Measurements from ENCODE around the gene PCDHB13. TPM values are rescaled to one million over a fixed set of nuclear protein-coding genes. Genes with fewer than 3 reads are reported as not detected.
"Not testable (repeated sequence)": the region's sequence is repeated elsewhere in the genome, so short reads cannot be mapped to it uniquely, and the experiment has no call there.

PCDHB13 gene
- total and polyA plus RNA-seq, 2 of the 4 experiments (the other 2 are of a cell fraction), result 0.18 to 0.26 TPM

DNA sequence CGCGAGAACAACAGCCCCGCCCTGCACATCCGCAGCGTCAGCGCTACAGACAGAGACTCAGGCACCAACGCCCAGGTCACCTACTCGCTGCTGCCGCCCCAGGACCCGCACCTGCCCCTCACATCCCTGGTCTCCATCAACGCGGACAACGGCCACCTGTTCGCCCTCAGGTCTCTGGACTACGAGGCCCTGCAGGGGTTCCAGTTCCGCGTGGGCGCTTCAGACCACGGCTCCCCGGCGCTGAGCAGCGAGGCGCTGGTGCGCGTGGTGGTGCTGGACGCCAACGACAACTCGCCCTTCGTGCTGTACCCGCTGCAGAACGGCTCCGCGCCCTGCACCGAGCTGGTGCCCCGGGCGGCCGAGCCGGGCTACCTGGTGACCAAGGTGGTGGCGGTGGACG lies 1.8 kb downstream of the PCDHB13 start:
- H3K23ac ChIP-seq (ENCODE audit: low read depth, low read length); H4K5ac ChIP-seq (ENCODE audit: low read depth, low read length); H4K91ac ChIP-seq (ENCODE audit: insufficient read depth, low read depth, low read length); H4K8ac ChIP-seq (ENCODE audit: low read depth in 2 of 2, low read length in 2 of 2); CTCF ChIA-PET; H3K27ac ChIP-seq (ENCODE audit: insufficient read depth, low read length); H2AK9ac ChIP-seq (replicated peaks; ENCODE audit: low read depth, low read length, poor library complexity); H2BK120ac ChIP-seq (ENCODE audit: low read depth, low read length); H2BK20ac ChIP-seq (ENCODE audit: low read depth, low read length); H3K9ac ChIP-seq (ENCODE audit: low read depth, low read length); H2AK5ac ChIP-seq (ENCODE audit: low read depth, low read length); ATAC-seq (ENCODE audit: low read depth); H3K4me1 ChIP-seq (ENCODE audit: control insufficient read depth, insufficient read depth, low read length); H3K14ac ChIP-seq (replicated peaks; ENCODE audit: low read depth, low read length); dilution Hi-C loops (cut with HindIII; ENCODE audit: low sequenced_read_pairs, unreplicated experiment); H2BK15ac ChIP-seq (ENCODE audit: low read depth, low read length); H2BK5ac ChIP-seq (ENCODE audit: low read depth, low read length, poor library complexity, severe bottlenecking); in situ Hi-C loops (cut with MboI; ENCODE audit: low sequenced_read_pairs); BruUV-seq (replicated peaks); H3K36me3 ChIP-seq (ENCODE audit: control insufficient read depth, insufficient read depth, low read length); DNase-seq; H4K20me1 ChIP-seq (ENCODE audit: insufficient read depth, low read length); H3K4ac ChIP-seq (ENCODE audit: low read depth, low read length); H2AFZ ChIP-seq (replicated peaks; ENCODE audit: low read length, poor library complexity); POLR2A ChIA-PET (ENCODE audit: unreplicated experiment); H3K4me3 ChIP-seq (ENCODE audit: insufficient read depth, low read depth, low read length); intact Hi-C loops (cut with micrococcal nuclease); H3K9me1 ChIP-seq (ENCODE audit: insufficient read depth, low read length); H3K79me1 ChIP-seq (ENCODE audit: low read depth in 1 of 2, low read length in 2 of 2); H3K18ac ChIP-seq (ENCODE audit: low read depth, low read length); H3K27me3 ChIP-seq (ENCODE audit: control insufficient read depth, insufficient read depth, low read length); H3K56ac ChIP-seq (ENCODE audit: extremely low read depth, insufficient read depth, low read length); H3K4me2 ChIP-seq (ENCODE audit: low read depth, low read length): not testable (repeated sequence)
- WGBS, 2 experiments (ENCODE audit: extremely low coverage in 2 of 2, insufficient read length in 1 of 2), result 33% methylated on average over 14 of the region's 40 CpGs; no CpG with 5 or more reads in 1 of the 2 experiments
- H3K9me3 ChIP-seq (ENCODE audit: control insufficient read depth, insufficient read depth, low read length), result peaks cover 20% of the 10 kb centered on the region; the same call in 1 of the 2 replicates

DNA sequence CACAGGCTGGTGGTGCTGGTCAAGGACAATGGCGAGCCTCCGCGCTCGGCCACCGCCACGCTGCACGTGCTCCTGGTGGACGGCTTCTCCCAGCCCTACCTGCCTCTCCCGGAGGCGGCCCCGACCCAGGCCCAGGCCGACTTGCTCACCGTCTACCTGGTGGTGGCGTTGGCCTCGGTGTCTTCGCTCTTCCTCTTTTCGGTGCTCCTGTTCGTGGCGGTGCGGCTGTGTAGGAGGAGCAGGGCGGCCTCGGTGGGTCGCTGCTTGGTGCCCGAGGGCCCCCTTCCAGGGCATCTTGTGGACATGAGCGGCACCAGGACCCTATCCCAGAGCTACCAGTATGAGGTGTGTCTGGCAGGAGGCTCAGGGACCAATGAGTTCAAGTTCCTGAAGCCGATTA lies 2.3 kb downstream of the PCDHB13 start:
- WGBS, 2 experiments (ENCODE audit: extremely low coverage in 2 of 2, insufficient read length in 1 of 2), result no CpG with 5 or more reads among the region's 26 CpGs

More for the DNA sequence above, 2.3 kb downstream of the PCDHB13 start:
- H3K9ac ChIP-seq (ENCODE audit: low read depth, low read length); BruUV-seq (replicated peaks); H3K4me1 ChIP-seq (ENCODE audit: control insufficient read depth, insufficient read depth, low read length); dilution Hi-C loops (cut with HindIII; ENCODE audit: low sequenced_read_pairs, unreplicated experiment); H4K5ac ChIP-seq (ENCODE audit: low read depth, low read length); intact Hi-C loops (cut with micrococcal nuclease); H3K27me3 ChIP-seq (ENCODE audit: control insufficient read depth, insufficient read depth, low read length); H3K18ac ChIP-seq (ENCODE audit: low read depth, low read length); H4K8ac ChIP-seq (ENCODE audit: low read depth in 2 of 2, low read length in 2 of 2); H3K4me2 ChIP-seq (ENCODE audit: low read depth, low read length); POLR2A ChIA-PET (ENCODE audit: unreplicated experiment); H3K79me1 ChIP-seq (ENCODE audit: low read depth in 1 of 2, low read length in 2 of 2); ATAC-seq (ENCODE audit: low read depth); H3K27ac ChIP-seq (ENCODE audit: insufficient read depth, low read length); H2BK20ac ChIP-seq (ENCODE audit: low read depth, low read length); H2AK5ac ChIP-seq (ENCODE audit: low read depth, low read length); in situ Hi-C loops (cut with MboI; ENCODE audit: low sequenced_read_pairs); H3K4ac ChIP-seq (ENCODE audit: low read depth, low read length); H2BK5ac ChIP-seq (ENCODE audit: low read depth, low read length, poor library complexity, severe bottlenecking); H3K36me3 ChIP-seq (ENCODE audit: control insufficient read depth, insufficient read depth, low read length); H3K23ac ChIP-seq (ENCODE audit: low read depth, low read length); H3K56ac ChIP-seq (ENCODE audit: extremely low read depth, insufficient read depth, low read length); H2AK9ac ChIP-seq (replicated peaks; ENCODE audit: low read depth, low read length, poor library complexity); H4K91ac ChIP-seq (ENCODE audit: insufficient read depth, low read depth, low read length); H2AFZ ChIP-seq (replicated peaks; ENCODE audit: low read length, poor library complexity); H3K14ac ChIP-seq (replicated peaks; ENCODE audit: low read depth, low read length); H3K4me3 ChIP-seq (ENCODE audit: insufficient read depth, low read depth, low read length); H2BK15ac ChIP-seq (ENCODE audit: low read depth, low read length); H3K9me1 ChIP-seq (ENCODE audit: insufficient read depth, low read length); CTCF ChIA-PET; H4K20me1 ChIP-seq (ENCODE audit: insufficient read depth, low read length); DNase-seq; H2BK120ac ChIP-seq (ENCODE audit: low read depth, low read length): not testable (repeated sequence)
- peaks cover 18% of the 10 kb centered on the region; the same call in 1 of the 2 replicates for H3K9me3 ChIP-seq (ENCODE audit: control insufficient read depth, insufficient read depth, low read length)
